Retinal pigment epithelial cell (primary cell): ENCODE measurements around the gene CDHR2.
"Not testable (repeated sequence)": the region's sequence is repeated elsewhere in the genome, so short reads cannot be mapped to it uniquely, and the experiment has no call there.

ENCODE experiments used
- DNase-seq: peaks from one replicate; pipeline ENCODE4 v3.0.0-alpha.2; 2010; ENCODE audit warnings: low read depth
- H3K4me3 ChIP-seq: 2 replicates; pipeline ENCODE4 v1.5.1; 2011; ENCODE audit warnings: mild to moderate bottlenecking, low read length, control low read depth, moderate library complexity
- TF ChIP-seq, protein P1 (sequence below): conservative IDR thresholded peaks from 2 replicates; pipeline ENCODE4 v1.5.1; 2011; ENCODE audit warnings: low read depth, low read length, control low read depth, inconsistent platforms

Gene CDHR2

DNA sequence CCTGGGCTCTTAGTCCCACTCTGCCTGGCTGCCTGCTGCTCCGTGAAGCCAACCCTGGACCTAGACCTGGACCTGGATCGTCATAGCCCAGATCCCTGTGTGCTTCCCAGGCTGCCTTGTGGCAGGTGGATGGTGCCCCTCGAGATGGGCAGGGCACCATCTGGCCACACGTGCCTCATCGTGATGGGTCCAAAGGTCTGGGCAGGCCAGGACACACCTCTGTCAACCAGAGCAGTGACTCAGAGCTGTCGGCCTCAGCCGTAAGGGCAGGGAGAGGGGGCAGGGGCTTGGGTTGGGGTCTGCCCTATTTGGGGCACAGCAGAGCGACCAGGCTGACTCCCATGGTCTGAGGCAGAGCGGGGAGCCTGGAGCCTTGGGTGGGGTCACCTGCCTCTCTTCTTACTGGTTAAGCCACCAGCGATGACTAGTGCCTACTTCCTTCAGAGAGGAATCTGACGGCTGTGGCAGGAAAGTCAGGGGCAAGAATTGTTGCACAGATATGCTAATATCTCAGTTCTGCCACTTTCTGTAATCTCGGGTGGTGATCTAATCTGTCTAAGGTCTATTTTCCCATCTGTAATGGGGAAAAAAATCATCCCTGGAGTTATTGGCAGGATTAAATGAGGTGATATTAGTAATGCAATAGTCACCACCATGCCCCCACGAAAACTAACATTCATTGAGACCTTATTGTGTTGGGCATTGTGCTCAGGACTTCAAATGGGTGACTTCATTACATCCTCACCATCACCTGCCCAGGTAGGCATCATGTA lies 3.2 kb upstream of the CDHR2 start:
- no peak overlapping the region for H3K4me3 ChIP-seq
- TF ChIP-seq, protein P1, sequence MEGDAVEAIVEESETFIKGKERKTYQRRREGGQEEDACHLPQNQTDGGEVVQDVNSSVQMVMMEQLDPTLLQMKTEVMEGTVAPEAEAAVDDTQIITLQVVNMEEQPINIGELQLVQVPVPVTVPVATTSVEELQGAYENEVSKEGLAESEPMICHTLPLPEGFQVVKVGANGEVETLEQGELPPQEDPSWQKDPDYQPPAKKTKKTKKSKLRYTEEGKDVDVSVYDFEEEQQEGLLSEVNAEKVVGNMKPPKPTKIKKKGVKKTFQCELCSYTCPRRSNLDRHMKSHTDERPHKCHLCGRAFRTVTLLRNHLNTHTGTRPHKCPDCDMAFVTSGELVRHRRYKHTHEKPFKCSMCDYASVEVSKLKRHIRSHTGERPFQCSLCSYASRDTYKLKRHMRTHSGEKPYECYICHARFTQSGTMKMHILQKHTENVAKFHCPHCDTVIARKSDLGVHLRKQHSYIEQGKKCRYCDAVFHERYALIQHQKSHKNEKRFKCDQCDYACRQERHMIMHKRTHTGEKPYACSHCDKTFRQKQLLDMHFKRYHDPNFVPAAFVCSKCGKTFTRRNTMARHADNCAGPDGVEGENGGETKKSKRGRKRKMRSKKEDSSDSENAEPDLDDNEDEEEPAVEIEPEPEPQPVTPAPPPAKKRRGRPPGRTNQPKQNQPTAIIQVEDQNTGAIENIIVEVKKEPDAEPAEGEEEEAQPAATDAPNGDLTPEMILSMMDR, result no peak
- no peak for DNase-seq

DNA sequence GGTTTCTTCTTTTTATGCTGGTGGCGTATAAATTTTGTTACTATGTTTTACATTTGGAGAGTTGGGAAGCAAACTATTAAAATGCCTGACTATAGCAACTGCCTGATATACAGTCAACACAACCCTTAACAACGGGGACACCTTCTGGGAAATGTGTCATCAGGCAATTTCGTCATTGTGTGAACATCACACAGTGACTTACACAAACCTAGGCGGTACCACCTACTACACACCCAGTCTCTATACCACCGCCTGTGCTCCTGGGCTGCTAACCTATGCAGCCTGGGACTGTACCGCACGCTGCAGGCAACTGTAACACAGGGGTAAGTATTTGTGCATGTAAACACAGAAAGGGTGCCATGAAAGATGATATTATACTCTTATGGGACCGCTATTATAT lies 1.3 kb upstream of the CDHR2 start:
- H3K4me3 ChIP-seq, result no peak overlapping the region
- no peak for DNase-seq
- TF ChIP-seq, protein P1, result no peak

DNA sequence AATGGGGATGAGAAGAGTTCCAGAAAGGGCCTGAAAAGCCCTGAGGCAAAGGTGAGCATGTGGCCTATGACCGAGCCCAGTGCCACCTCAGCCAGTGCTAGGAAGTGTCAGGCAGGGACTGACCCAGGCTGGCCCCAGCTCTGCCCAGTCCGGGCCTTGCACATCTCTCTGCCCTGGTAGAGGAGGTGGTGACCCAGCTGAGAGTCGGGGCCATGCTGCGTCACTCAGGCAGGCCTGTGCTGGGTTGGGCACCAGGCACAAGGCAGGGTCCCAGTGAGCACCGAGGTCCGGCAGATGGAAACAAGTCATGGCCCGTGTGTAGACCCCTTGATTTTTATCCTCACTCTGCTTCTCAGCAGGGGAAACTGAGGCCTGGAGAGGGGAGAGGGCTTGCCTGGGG lies 729 bp downstream of the CDHR2 start:
- TF ChIP-seq, protein P1, result no peak
- no peak for DNase-seq
- no peak overlapping the region for H3K4me3 ChIP-seq

DNA sequence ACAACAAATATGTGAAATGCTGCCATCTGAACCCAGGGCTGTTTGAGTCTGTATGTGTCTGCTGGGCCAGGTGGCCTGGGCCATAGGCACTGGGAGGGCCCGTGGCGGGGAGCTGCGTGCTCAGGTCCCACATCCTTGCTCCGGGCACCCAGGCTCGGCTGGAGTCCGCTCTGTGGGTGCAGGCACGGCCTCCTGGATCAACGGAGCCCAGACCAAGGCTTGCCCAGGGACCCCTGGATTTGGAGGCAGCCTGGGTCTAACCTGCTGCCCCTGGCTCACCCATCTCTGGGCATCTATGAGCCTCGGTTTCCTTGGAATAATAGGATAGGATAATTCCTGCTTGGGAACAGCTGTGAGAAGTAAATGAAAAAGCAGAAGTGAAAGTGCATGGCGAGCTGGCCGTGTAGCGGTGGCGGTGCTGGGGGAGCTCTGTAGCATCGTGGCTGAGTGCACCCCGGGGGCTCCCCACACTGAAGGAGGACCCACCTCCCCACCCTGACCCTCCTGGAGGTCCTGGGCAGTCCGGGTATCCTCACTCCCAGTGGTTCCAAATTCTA lies 1.2 kb downstream of the CDHR2 start:
- no peak for DNase-seq
- no peak overlapping the region for H3K4me3 ChIP-seq
- TF ChIP-seq, protein P1, result no peak

DNA sequence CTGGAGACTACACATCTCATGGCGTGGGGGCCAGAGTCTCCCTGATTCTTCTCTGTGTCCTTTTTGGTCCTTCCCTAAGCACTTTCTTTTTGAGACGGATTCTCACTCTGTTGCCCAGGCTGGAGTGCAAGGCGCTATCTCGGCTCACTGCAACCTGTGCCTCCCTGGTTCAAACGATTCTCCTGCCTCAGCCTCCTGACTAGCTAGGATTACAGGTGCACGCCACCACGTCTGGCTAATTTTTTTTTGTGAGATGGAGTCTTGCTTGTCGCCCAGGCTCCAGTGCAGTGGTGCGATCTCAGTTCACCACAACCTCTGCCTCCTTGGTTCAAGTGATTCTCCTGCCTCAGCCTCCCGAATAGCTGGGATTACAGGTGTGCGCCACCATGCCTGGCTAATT lies 1.8 kb downstream of the CDHR2 start:
- DNase-seq, H3K4me3 ChIP-seq: not testable (repeated sequence)

DNA sequence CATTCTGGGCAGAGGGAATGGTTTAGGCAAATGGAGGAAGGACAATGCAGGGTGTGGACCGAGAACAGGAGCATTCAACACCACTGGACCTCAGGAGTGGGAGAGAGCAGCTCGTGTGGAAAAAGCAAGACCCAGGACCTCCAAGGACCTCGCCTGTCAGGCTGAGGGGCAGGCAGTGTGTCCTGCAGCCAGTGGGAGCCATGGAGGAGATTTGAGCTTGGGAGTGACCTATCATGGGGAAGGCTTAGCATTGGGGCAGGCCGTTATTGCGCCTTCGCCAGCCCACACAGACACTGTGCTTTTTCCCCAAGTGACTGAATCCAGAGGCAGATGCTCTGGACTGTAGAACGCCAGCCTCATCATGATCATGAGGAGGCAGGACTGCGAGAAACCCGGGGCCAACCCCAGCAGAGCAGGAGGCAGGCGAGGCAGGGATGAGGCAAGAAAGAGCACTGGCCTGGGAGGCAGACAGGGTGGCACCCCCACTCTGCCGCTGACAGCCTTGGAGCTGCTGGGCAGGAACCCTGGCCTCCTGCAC lies 3.3 kb downstream of the CDHR2 start:
- no peak for DNase-seq
- H3K4me3 ChIP-seq, result no peak overlapping the region
- TF ChIP-seq, protein P1, result no peak

DNA sequence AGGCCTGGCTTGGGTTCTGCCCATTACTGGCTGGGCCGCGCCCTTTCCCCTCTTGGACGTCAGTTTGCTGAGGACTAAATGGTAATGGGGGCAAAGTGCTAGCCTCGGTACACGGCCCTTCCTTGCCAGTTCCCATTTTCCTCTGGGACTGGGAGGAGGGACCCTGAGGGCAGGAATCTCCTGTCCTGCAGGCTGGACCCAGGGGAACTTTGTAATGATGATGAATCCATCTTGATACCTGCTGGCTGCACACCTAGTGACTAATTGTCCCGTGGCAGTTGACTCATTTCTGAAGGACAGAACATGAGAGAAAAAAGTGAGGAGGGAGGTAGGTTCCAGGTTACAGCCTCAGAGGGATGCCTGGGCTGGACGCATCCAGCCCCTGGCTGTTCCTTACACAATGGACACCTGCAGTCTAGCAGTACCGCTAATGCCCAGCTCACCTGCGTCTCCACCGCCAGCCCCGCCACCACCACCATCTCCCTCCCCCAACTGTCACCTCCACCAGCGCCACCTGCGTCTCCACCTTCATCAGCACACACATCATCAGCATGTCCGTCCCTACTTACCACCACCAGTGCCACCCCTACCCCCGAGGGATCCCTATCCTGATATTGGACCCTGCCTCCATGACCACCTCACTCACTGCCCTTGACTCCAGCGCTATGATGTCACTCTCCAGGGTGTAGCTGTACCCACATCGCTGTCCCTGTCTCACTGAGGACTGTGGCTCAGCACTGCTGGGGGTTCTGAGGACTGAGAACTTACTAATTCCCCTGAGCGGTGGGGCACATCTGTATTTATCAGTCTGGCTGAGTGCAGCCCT lies 4.3 kb downstream of the CDHR2 start:
- TF ChIP-seq, protein P1, result no peak
- no peak for DNase-seq

More for the DNA sequence above, 4.3 kb downstream of the CDHR2 start:
- H3K4me3 ChIP-seq, result no peak overlapping the region
